ENCODE results near the gene CYP1A2. TPM values are rescaled to one million over a fixed set of nuclear protein-coding genes. Genes with fewer than 3 reads are reported as not detected.

The CYP1A2 gene
- total and polyA plus RNA-seq, 9 donors: 0.23 TPM; not detected in 8

DNA sequence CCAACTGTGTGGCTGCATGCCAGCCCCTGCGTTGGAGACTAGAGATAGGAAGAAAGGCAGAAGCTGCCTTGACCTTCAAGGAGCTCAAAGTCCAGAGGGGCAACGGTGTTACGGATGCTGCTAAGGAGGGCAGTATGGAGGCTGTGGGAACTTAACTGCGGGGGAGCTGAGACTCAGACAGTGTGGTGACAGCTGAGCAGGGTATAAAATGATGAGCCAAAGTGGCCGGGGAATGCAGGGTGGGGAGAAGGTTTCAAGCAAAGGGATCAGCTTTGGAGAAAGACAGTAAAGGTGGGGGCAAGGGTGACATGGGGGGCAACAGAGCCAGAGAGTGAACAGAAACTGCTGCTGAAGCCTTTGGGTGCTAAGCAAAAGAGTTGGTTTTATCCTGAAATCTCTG lies 6.2 kb upstream of the CYP1A2 start:
- intact Hi-C loops (cut with DNase I): no loop called here
- WGBS, 3 donors: 66 to 84% (median 75%) methylated on average over 5 of the region's 5 CpGs
- Histone ChIP-seq H3K27me3 (no peaks in the 10 kb centered on the region), H3K4me1 (ENCODE audit: insufficient read depth) (no peaks in the 10 kb centered on the region), H3K36me3 (no peaks in the 10 kb centered on the region), H3K9me3 (peaks cover 0 to 7% of the 10 kb centered on the region in 2 donors), H3K27ac (no peak overlapping the region), H3K4me3 (no peak overlapping the region)
- TF ChIP-seq, protein P1, sequence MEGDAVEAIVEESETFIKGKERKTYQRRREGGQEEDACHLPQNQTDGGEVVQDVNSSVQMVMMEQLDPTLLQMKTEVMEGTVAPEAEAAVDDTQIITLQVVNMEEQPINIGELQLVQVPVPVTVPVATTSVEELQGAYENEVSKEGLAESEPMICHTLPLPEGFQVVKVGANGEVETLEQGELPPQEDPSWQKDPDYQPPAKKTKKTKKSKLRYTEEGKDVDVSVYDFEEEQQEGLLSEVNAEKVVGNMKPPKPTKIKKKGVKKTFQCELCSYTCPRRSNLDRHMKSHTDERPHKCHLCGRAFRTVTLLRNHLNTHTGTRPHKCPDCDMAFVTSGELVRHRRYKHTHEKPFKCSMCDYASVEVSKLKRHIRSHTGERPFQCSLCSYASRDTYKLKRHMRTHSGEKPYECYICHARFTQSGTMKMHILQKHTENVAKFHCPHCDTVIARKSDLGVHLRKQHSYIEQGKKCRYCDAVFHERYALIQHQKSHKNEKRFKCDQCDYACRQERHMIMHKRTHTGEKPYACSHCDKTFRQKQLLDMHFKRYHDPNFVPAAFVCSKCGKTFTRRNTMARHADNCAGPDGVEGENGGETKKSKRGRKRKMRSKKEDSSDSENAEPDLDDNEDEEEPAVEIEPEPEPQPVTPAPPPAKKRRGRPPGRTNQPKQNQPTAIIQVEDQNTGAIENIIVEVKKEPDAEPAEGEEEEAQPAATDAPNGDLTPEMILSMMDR (IDR thresholded peaks at IDR 0.05): no peak
- TF ChIP-seq EP300 (IDR thresholded peaks at IDR 0.05) (no peak), POLR2A (IDR thresholded peaks at IDR 0.05) (no peak)
- DNase-seq: no peak

DNA sequence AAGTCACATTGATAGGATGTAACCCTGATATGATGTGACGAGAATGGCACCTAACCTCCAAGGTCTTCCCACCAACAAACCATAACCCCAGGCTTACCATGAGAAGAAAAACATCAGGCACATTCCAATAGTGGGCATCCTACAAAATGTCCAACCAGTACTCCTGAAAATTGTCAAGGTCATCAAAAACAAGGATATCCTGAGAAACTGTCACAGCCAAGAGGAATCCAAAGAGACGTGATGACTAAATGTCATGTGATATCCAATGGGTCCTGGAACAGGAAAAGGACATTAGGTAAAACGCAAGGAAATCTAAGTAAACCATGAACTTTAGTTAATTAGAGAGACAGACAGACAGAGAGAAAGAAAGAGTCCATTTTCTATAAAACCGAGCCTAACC lies 2.3 kb upstream of the CYP1A2 start:
- no peak overlapping the region for H3K4me3 ChIP-seq
- H3K27me3 ChIP-seq: no peaks in the 10 kb centered on the region
- no peaks in the 10 kb centered on the region for H3K36me3 ChIP-seq
- 50 to 66% (median 54%) methylated on average over 4 of the region's 4 CpGs for WGBS, 3 donors
- TF ChIP-seq, protein P1 (IDR thresholded peaks at IDR 0.05): no peak
- TF ChIP-seq POLR2A (IDR thresholded peaks at IDR 0.05) (no peak), EP300 (IDR thresholded peaks at IDR 0.05) (no peak)
- intact Hi-C loops (cut with DNase I): no loop called here
- peaks cover 0 to 7% of the 10 kb centered on the region in 2 donors for H3K9me3 ChIP-seq
- DNase-seq: no peak
- no peak overlapping the region for H3K27ac ChIP-seq
- no peaks in the 10 kb centered on the region for H3K4me1 ChIP-seq (ENCODE audit: insufficient read depth)

DNA sequence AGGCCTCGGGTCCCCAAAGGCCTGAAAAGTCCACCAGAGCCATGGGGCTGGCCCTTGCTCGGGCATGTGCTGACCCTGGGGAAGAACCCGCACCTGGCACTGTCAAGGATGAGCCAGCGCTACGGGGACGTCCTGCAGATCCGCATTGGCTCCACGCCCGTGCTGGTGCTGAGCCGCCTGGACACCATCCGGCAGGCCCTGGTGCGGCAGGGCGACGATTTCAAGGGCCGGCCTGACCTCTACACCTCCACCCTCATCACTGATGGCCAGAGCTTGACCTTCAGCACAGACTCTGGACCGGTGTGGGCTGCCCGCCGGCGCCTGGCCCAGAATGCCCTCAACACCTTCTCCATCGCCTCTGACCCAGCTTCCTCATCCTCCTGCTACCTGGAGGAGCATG lies 1.2 kb downstream of the CYP1A2 start:
- H3K27ac ChIP-seq: no peak overlapping the region
- no peaks in the 10 kb centered on the region for H3K27me3 ChIP-seq
- intact Hi-C loops (cut with DNase I): no loop called here
- no peak overlapping the region for H3K4me3 ChIP-seq
- 87 to 91% (median 90%) methylated on average over 19 to 20 of the region's 20 CpGs for WGBS, 3 donors
- TF ChIP-seq EP300 (IDR thresholded peaks at IDR 0.05): no peak
- no peaks in the 10 kb centered on the region for H3K9me3 ChIP-seq
- no peaks in the 10 kb centered on the region for H3K4me1 ChIP-seq (ENCODE audit: insufficient read depth)
- H3K36me3 ChIP-seq: no peaks in the 10 kb centered on the region
- DNase-seq: no peak

DNA sequence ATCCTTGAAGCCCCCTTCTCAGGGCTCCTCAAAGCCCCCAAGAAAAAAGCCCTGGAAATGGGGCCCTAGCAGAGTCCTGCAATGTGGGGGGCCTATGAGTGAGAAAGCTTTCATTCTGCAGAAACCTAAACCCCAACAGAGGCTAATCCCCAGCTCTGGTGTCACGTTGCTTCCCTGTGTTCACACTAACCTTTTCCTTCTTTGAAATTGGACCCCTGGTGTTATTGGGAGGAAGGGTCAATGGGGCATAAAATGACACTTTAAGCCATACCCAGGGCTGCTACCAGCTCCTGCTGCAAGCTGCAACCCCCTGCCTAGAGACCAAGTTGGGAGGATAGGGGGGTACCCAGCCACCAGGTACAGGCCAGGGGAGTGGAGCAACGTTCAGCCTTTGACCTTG lies 2.1 kb downstream of the CYP1A2 start:
- 33 to 44% (median 38%) methylated on average over 2 of the region's 2 CpGs for WGBS, 3 donors
- no peak overlapping the region for H3K4me3 ChIP-seq
- TF ChIP-seq EP300 (IDR thresholded peaks at IDR 0.05) (no peak), POLR2A (IDR thresholded peaks at IDR 0.05) (no peak)
- TF ChIP-seq, protein P1 (IDR thresholded peaks at IDR 0.05): no peak
- intact Hi-C loops (cut with DNase I): no loop called here
- no peak overlapping the region for H3K27ac ChIP-seq
- no peaks in the 10 kb centered on the region for H3K36me3 ChIP-seq
- no peaks in the 10 kb centered on the region for H3K4me1 ChIP-seq (ENCODE audit: insufficient read depth)
- DNase-seq: no peak
- H3K9me3 ChIP-seq: no peaks in the 10 kb centered on the region
- H3K27me3 ChIP-seq: no peaks in the 10 kb centered on the region

DNA sequence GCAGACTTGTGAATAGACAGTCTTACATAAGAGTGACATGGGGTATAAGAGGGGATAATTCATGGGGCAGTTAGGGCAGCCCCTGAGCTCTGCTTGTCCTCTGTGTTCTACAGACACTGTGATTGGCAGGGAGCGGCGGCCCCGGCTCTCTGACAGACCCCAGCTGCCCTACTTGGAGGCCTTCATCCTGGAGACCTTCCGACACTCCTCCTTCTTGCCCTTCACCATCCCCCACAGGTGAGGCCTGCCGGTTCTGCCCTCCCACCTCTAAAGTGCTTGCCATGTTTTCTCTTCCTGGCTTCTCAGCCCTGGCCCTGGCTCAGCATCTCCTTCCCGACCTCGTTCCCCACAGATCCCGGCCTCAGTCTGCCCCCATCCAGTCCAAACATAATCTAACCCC lies 3.4 kb downstream of the CYP1A2 start:
- Histone ChIP-seq H3K36me3 (no peaks in the 10 kb centered on the region), H3K4me1 (ENCODE audit: insufficient read depth) (no peaks in the 10 kb centered on the region)
- TF ChIP-seq POLR2A (IDR thresholded peaks at IDR 0.05): no peak
- TF ChIP-seq, protein P1 (IDR thresholded peaks at IDR 0.05): no peak
- TF ChIP-seq EP300 (IDR thresholded peaks at IDR 0.05): no peak

More for the DNA sequence above, 3.4 kb downstream of the CYP1A2 start:
- H3K27ac ChIP-seq: no peak overlapping the region
- H3K4me3 ChIP-seq: no peak overlapping the region
- no peak for DNase-seq
- no peaks in the 10 kb centered on the region for H3K9me3 ChIP-seq
- 57 to 64% (median 58%) methylated on average over 8 of the region's 8 CpGs for WGBS, 3 donors
- intact Hi-C loops (cut with DNase I): no loop called here
- H3K27me3 ChIP-seq: no peaks in the 10 kb centered on the region

Data from ovary (tissue), 9 donors.